Measurements from ENCODE around the gene SAMSN1.
A peak's percentile ranks its signal among the peaks of the same experiment; 100 is the strongest.

The SAMSN1 gene

GRCh38 chr21:14483296-14483695 lies 62.8 kb downstream of the SAMSN1 start:
- DNase-seq = no peak

GRCh38 chr21:14482165-14482564 lies 64.0 kb downstream of the SAMSN1 start:
- DNase-seq = peak; percentile 34

DNA sequence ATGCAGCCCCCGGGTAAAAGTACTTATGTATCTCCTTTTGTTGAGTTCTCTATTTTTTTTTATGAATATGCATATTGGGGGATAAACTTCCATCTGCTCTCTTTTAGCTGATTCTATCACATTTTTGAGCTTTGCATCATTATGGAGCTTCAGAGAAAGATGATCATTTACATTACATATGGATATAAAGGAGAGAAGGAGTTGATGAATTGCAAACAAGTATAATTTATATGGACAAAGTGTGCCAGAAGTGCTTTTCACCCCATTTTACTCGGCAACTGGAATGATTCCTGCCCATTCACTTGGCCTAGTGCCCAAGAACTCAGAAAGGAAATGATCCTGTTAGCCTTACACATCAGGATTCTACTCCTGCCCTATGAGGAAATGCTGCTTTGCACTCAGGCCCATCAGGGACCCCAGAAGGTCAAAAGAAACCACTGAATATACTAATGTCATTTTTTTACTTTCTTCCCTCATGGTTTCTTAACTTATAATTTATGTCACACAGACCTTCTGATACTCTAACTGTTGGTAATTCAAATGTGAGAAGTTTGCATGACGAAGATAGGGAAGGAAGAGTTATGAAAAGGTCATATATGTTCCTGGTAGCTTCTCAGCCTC lies 65.6 kb downstream of the SAMSN1 start:
- no peak for DNase-seq

- no peak for DNase-seq
These were observed 66.8 kb downstream of the SAMSN1 start for GRCh38 chr21:14479241-14479786.

- DNase-seq = no peak
These were observed 68.3 kb downstream of the SAMSN1 start for GRCh38 chr21:14477841-14478240.

DNA sequence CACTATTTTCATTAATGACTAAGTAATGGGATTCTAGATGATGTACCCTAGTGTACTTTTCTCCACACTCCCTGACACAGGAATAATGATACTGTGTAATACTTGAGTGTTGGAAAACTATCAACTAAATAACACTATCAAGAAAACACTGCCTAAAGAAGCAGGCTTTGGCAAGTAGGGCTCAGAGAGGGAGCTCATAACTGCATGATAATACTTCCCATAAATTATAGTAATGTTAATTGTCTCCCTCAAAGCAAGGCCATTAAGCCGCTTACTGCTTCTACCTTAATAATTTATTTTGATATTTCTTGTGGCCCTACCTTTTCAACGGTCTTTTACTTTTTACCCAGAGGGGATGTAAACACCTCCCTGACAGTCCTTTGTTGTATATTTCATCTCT lies 69.0 kb downstream of the SAMSN1 start:
- no peak for DNase-seq

DNA sequence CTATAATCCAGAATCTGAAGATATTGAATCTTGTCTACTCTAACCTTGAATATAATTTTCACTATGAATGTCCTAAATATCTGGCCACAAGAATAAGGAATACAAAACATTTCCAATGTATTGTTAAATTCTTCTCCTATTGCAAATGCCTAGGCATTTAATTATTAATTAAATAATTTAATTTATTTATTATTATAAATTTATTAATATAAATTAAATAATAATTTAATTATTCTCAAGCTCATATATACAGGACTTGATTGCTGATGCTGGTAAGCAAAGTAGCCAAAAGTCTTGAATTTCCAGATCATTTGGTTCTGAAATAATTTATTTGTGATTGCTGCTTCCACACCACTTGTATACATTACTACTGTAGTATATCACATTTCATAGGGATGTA lies 71.1 kb downstream of the SAMSN1 start:
- no peak for DNase-seq

DNA sequence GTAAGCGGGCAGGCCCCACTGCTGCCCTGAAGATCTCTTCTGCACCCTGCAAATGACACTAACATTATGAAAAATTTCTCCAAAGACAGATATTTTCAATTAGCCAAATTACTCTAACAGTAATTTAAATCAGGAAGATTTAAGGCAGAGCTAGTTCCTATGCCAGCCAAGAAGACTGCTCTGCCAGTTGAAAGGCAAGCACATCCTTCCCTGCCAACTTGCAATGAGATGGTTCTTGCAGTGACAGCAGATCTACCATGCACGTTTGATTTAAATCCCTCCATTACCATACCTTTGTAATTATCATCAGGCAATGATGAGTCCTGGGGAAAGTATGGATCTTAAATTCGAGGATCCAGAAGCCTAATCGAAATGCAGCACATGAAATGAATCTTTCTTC lies 76.5 kb downstream of the SAMSN1 start:
- DNase-seq = no peak

DNA sequence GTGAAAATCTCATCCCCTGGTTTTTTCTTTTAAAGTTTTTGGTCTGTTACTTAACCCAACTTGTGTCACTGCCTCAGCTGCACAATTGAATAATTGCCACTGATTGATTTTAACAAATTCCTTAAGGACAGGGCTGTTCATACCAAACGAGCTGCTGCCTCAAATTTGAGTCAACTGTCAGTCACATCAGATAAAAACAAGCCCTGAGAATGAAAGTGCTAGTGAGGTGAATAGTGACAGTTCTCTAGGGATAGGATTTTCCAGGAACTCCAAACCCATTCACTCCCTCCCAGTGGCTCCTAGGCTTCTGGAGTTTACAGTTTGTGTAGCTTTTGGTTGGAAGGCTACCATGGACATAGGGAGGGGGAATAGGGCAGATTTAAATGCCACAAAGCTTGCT lies 79.4 kb downstream of the SAMSN1 start:
- no peak for DNase-seq

GRCh38 chr21:14457762-14458161 lies 88.4 kb downstream of the SAMSN1 start:
- DNase-seq = no peak

DNA sequence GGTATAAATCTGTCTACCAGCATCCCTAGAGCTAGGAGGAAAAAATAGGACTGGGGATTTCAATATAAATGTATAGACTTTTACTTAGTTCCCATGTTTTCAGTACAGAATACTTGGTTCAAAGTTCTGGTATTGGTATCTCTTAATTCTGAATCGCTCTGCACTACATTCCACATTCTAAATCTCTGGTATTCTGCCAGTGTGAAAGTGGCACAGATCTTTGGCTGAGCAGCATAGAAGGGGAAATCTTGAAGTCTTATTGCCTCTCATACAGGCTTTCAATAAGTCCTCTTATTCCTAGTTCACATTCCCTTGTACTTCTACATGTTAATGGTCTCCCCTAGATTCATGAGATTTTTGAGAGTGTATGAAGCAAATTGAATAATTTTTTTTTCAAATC lies 89.2 kb downstream of the SAMSN1 start:
- DNase-seq = no peak

DNA sequence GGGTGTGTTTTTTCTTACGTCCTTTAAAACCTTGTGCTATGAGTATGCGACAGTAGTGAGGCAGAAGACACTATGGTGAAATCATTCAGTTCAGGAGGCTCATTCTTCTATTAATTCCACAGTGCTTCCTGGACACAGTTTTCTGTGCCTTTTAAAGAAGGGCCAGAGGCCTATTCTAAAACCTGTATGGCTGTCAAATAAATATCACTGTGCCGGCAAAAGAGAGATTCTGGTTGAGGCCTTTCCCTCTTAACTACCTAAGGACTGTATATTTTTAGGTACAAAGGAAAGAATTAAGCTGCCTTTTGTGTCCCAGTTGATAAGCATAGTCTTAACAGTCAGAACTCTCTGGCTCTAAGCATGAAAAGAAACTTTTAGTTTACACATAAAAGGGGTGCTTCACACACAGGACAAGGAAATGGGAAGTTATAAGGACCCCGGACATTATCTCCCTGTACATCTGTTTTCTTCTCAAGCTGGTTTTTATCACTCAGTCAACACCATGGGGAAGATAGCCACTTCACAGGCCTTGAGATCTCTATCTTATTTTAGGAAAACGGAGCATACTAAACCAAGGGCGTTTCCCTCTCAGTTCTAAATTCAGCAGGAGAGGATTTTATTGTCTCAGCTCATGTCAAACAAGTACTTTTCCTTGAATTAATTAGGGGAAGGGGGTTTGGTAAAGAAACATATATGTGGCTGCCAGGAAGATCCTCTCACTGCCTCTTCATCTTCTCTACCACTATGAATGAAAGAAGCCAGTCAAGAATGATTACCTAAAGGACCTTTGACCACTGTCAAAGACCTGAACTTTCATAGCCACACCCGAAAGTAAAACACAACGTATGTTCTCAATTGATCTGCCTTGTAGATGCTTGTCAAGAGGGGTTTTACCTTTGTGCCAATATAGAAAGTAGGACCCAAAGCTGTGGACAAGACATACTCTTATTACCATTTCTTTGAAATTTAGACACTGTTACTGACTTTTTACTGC lies 91.8 kb downstream of the SAMSN1 start:
- DNase-seq = no peak

DNA sequence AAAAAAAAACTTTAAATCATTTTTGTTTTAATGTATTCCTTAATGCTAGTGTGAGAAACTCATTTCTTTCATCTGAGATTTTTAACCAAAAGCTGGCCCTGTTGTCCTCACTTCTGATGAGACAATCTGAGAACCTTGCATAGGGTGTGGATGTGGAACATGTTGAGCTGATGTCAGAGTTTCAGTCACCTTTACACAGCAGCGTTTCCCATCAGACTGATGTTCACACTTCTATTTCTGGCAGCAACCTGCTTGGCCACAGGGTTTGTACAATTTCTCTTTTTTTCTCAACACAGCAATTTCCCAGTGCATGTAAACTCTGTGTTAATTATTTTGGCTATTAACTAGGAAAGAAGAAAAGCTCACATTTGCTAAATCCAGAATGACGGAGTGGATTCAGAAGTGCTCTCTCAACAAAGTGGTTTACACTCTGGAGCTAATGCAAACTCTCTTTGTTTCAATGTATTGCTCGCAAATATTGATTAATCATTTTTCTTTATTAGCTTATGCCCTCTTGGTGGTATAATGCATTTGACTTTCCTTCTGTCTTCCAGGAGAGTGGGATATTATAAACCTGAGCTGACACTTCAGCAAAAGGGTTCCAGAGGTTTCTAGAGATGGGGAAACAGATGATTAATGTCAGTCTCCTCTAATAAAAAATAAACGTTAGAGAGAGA lies 92.6 kb downstream of the SAMSN1 start:
- DNase-seq = no peak

DNA sequence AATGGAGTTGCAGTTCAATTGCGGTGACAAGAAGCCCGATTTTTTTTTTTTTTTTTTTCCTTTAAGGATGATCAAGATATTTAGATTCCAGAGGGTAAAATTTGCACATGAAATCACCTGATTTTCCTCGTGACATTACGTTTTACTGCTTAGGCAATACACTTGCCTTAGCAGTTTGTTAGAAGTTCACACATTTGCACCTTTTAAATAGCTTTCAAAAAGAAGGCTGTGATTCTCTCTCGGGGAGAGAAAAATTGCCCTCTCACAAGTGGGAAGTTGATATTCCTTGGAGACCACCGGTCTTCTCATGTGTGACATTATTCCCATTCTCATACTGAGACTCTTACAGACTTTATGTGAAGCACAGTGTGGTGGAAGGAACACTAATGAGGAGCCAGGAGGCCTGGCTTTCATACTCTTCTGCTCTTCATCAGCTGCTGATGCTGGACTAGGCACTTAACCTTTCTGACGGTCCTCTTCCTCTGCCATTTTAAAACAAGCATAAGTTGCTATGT lies 93.3 kb downstream of the SAMSN1 start:
- DNase-seq = no peak

DNA sequence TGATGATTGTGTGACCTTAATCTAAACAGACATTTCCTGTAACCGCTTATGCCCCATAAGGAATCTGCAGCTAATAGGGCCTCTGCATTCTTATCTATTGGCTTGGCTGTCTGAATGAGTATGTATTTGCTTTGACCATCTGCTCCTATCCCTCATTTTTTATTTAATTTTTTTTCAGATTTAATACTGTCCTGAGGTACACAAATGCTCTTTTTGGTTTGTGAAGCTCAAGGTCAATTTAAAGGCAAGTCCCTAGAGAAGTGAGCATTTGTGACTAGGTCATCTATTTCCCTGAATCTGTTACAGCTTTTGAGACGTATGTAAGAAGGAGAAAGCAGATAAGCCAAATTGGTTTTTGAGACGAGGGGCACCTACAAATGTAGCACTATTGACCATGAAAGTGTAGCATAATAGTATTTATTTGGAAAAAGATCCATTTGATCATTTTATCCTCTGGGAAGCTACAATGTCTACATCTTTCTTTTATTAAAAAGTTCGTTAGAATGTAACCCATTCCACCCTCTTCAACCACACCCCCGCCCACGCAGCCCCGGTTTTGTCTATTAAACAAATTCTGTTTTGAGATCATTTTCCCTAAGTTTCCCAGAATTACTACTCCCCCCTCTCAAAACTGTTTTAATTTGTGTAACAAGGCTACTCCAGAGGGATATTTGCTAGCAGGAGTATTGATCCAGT lies 93.9 kb downstream of the SAMSN1 start:
- DNase-seq = no peak

DNA sequence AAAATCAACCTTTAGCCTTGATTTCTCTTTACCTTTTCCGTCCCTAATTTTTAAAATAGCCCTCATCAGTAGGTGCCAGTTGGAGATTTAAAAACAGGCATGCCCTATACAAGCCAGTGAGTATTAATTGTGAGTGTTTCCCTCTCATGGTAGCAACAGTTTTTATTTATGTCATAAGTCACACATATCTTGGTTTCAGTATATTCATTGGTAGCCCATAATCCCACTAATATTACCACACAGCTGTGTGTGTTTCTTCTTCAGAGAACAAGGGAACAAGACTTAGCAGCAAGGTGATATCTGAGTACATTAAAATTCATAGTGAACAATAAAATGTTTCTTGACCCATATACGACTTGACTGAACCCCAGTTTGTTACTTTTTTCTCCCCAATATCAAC lies 94.6 kb downstream of the SAMSN1 start:
- no peak for DNase-seq

DNA sequence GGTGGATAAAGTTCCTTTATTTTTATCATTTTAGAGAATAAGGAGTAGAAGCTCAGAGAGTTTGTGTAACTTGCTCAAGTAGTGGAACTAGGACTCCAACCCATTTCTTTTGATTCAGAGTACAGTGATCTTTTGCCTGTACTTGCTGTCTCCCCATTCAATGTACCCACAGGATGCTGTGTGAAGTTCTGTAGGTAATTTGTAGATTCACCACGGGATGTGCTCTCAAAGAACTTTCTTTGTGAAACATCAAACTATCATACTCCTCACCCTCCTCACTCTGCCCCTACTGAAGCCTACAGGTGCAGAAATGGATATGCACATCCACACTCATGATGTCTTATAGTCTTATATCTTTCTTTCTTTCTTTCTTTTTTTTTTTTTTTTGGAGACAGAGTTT lies 97.3 kb downstream of the SAMSN1 start:
- no peak for DNase-seq

GRCh38 chr21:14438211-14438610 lies 107.9 kb downstream of the SAMSN1 start:
- no peak for DNase-seq

DNA sequence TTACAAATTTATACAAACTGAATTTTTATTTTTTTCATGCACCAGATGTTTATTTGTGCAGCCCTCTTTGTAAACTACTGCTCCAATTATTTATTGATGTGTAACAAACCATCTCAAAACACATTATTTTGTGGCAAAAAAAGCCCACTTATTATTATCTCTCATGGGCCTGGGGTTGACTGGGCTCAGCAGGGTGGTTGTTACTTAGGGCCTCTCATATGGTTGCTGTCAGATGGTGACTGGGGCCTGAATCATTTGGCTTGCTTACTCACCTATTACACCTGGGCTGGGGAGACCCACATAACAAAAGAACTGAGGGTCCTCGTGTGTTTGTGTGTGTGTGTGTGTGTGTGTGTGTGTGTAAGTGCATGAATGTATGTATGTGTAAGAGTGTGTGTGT lies 110.7 kb downstream of the SAMSN1 start:
- DNase-seq = no peak
